HepG2 (cell line): ENCODE data around the gene PTPRQ. TPM values are rescaled to one million over a fixed set of nuclear protein-coding genes. Genes with fewer than 3 reads are reported as not detected.

ENCODE experiments used
- ATAC-seq: fragments of 200-7000 bp; cut with Tn5 transposase; 3 replicates; pipeline ENCODE4 v1.9.1; 2020; ENCODE audit warnings: mild to moderate bottlenecking, moderate library complexity
- BruUV-seq: library from RNA; stranded (reverse); fragments of 400-500 nt; replicated peaks from 2 replicates; lab custom pipeline; 2021; lab: Mats Ljungman, UMichigan
- CTCF ChIA-PET: fragments of 300-600 bp; formaldehyde crosslinking; extraction: SDS; loops from one replicate; lab custom pipeline; 2021; ENCODE audit warnings: low total read pairs, inconsistent platforms, low intra/inter-chr PET ratio; lab: Yijun Ruan, JAX
- POLR2A ChIA-PET: fragments of 350-600 bp; sonication (Branson Sonifier 250); formaldehyde crosslinking; loops from one replicate; lab custom pipeline; 2020; ENCODE audit warnings: antibody characterized with exemption, inconsistent platforms; lab: Yijun Ruan, JAX
- DNase-seq: peaks from one replicate; pipeline ENCODE4 v3.0.0-alpha.2; 2015; ENCODE audit warnings: low spot score
- FAIRE-seq: peaks from 3 replicates; lab custom pipeline; 2011; peaks lifted over from hg19 to GRCh38; lab: Jason Lieb, UNC
- H2AFZ ChIP-seq: one replicate; pipeline ENCODE4 v1.6.1; 2011; ENCODE audit warnings: low read length, inconsistent platforms
- H3K27ac ChIP-seq: fragments of 300-600 bp; 3 replicates; pipeline ENCODE4 v1.8.0; 2011; ENCODE audit warnings: mixed run types, mild to moderate bottlenecking, mixed read lengths, low read length, inconsistent platforms; ENCODE audit not compliant: insufficient read depth; ENCODE audit errors: extremely low read length
- H3K27me3 ChIP-seq, 2 experiments: fragments of 200-600 bp in 1 of 2; 2 replicates in 1 of 2; 3 replicates in 1 of 2; pipeline versions ENCODE4 v1.6.0 to v1.8.0; 2011; ENCODE audit warnings: low read length in 2 of 2, mild to moderate bottlenecking in 2 of 2, moderate library complexity in 2 of 2, inconsistent platforms in 1 of 2; ENCODE audit not compliant: insufficient read depth in 2 of 2, control insufficient read depth in 1 of 2
- H3K36me3 ChIP-seq, 2 experiments: fragments of 200-600 bp in 1 of 2; replicated peaks in 1 of 2; 2 replicates in 1 of 2; 3 replicates in 1 of 2; pipeline versions ENCODE4 v1.5.1 to v1.8.0; 2011; ENCODE audit warnings: low read length in 2 of 2, inconsistent platforms in 1 of 2; ENCODE audit not compliant: insufficient read depth in 2 of 2, control insufficient read depth in 1 of 2
- H3K4me1 ChIP-seq: 2 replicates; pipeline ENCODE4 v1.5.1; 2012; ENCODE audit warnings: low read length, inconsistent platforms; ENCODE audit not compliant: insufficient read depth
- H3K4me2 ChIP-seq: 2 replicates; pipeline ENCODE4 v1.6.0; 2011; ENCODE audit warnings: low read depth, low read length, inconsistent platforms
- H3K4me3 ChIP-seq, 3 experiments: fragments of 200-600 bp in 1 of 3; sonication (generic), shearing (Covaris generic) in 1 of 3; replicated peaks in 1 of 3; 2 replicates each; pipeline ENCODE4 v1.5.1; 2011 to 2016; ENCODE audit warnings: low read length in 3 of 3, inconsistent platforms in 2 of 3, low read depth in 2 of 3, mild to moderate bottlenecking in 2 of 3, control low read depth in 1 of 3, mixed read lengths in 1 of 3; ENCODE audit not compliant: insufficient read depth in 1 of 3
- H3K79me2 ChIP-seq: one replicate; pipeline ENCODE4 v1.6.1; 2011; ENCODE audit warnings: low read length, inconsistent platforms; ENCODE audit not compliant: insufficient read depth
- H3K9ac ChIP-seq: 2 replicates; pipeline ENCODE4 v1.6.0; 2011; ENCODE audit warnings: mild to moderate bottlenecking, low read depth, low read length, inconsistent platforms; ENCODE audit not compliant: insufficient read depth
- H3K9me3 ChIP-seq: 2 replicates; pipeline ENCODE4 v1.5.1; 2012; ENCODE audit warnings: mild to moderate bottlenecking, low read length
- H4K20me1 ChIP-seq: 2 replicates; pipeline ENCODE4 v1.6.0; 2011; ENCODE audit warnings: inconsistent platforms, mild to moderate bottlenecking, low read length, moderate library complexity; ENCODE audit not compliant: insufficient read depth
- ELF3 ChIP-seq: IDR thresholded peaks from 2 replicates; pipeline ENCODE4 v1.6.1; 2016; ENCODE audit warnings: missing genetic modification reagents, missing compliant biosample characterization
- HMGXB4 ChIP-seq, 2 experiments: sonication (generic) in 1 of 2; formaldehyde crosslinking in 1 of 2; IDR thresholded peaks; 2 replicates each; pipeline versions ENCODE4 v1.4.0 to v1.6.1; 2018 to 2020; ENCODE audit warnings: missing genetic modification reagents in 2 of 2, borderline replicate concordance in 1 of 2, low read depth in 1 of 2, mild to moderate bottlenecking in 1 of 2, missing biosample characterization in 1 of 2
- NCOA2 ChIP-seq: sonication (generic); formaldehyde crosslinking; IDR thresholded peaks from 2 replicates; pipeline ENCODE4 v1.8.0; 2022; ENCODE audit warnings: inconsistent platforms
- TP53 ChIP-seq: sonication (generic); formaldehyde crosslinking; conservative IDR thresholded peaks from 2 replicates; pipeline ENCODE4 v1.4.0; 2020; ENCODE audit warnings: missing genetic modification reagents
- ZNF652 ChIP-seq: IDR thresholded peaks from 2 replicates; pipeline ENCODE4 v1.6.1; 2016; ENCODE audit warnings: low read depth, borderline replicate concordance
- ZNF740 ChIP-seq: sonication (generic); formaldehyde crosslinking; IDR thresholded peaks from 2 replicates; pipeline ENCODE4 v1.4.0; 2020; ENCODE audit warnings: missing genetic modification reagents
- WGBS: methylation state at CpG from one replicate; pipeline ENCODE4 v1.1.6; 2017; ENCODE audit warnings: low lambda C conversion rate; 5-methylcytosine and 5-hydroxymethylcytosine counted together
- in situ Hi-C: cut with HindIII; loops from 2 replicates; pipeline ENCODE4 v1.10.0; 2017; ENCODE audit warnings: low pct_unique_long_range_greater_than_20kb; ENCODE audit not compliant: extremely low pct_ligation_motif_present
- intact Hi-C: fragments of 100-400 bp; cut with micrococcal nuclease; formaldehyde crosslinking; loops from one replicate; pipeline ENCODE4 v1.10.0; 2022; ENCODE audit not compliant: unreplicated experiment
- polyA plus RNA-seq, 8 experiments: library from polyadenylated mRNA; depleted of rRNA in 3 of 8; stranded (reverse) in 7 of 8; unstranded in 1 of 8; fragments of >200 nt; fragmentation: Illumina TruSeq in 4 of 8; extraction: Trizol in 4 of 8; gene quantifications; 2 replicates each; pipeline versions ENCODE4 v1.2.1 to v1.2.3, GENCODE V29; 2011 to 2016; ENCODE audit warnings: low read depth in 4 of 8, missing spikeins in 1 of 8, mixed read lengths in 1 of 8; ENCODE audit not compliant: insufficient read depth in 1 of 8
- total RNA-seq, 5 experiments: library from RNA; depleted of rRNA; stranded (reverse); fragments of >200 nt; fragmentation: Illumina TruSeq; extraction: Trizol; gene quantifications; 2 replicates each; pipeline ENCODE4 v1.2.3, GENCODE V29; 2016; ENCODE audit warnings: low read depth in 1 of 5
- TF ChIP-seq, protein P1 (sequence below): IDR thresholded peaks from 2 replicates; pipeline ENCODE4 v1.6.1; 2012; ENCODE audit warnings: inconsistent platforms
- TF ChIP-seq, protein P2 (sequence below): sonication (generic); formaldehyde crosslinking; IDR thresholded peaks from 2 replicates; pipeline ENCODE4 v1.5.0; 2020; ENCODE audit warnings: mild to moderate bottlenecking, missing genetic modification reagents, moderate library complexity

The PTPRQ gene
- total and polyA plus RNA-seq, 2 of the 13 experiments (the other 11 are each of a cell fraction or from before 2014, with no cell fraction given) = not detected

DNA sequence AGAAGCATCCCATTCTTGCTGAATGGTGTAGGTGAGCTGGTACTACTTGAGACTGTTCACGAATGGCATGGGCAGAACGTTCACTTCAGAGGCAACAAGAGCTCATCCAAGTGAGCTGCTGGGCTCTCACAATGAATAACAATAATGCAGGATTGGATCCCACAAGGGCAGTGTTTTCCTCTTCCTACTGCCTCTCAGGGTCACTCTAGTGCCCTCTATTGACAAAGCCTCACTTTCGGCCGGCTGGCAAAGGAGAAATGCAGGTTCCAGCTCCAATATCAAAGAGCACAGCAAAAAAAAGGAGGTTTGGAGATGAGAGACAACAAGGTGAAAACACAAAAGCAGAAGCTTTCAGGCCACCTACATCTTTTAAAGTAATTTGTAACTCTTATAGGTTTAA, 188.8 kb downstream of the PTPRQ start:
- ATAC-seq (peak; percentile 75), FAIRE-seq (no peak), DNase-seq (peak; percentile 23)
- POLR2A ChIA-PET = no interaction called here
- Histone ChIP-seq H4K20me1 (no peaks in the 10 kb centered on the region), H3K4me2 (no peak overlapping the region), H3K4me3 (no peak overlapping the region), H3K9me3 (no peaks in the 10 kb centered on the region), H3K79me2 (no peaks in the 10 kb centered on the region), H3K27ac (no peak overlapping the region), H3K27me3 (no peaks in the 10 kb centered on the region), H2AFZ (no peak overlapping the region), H3K36me3 (no peaks in the 10 kb centered on the region), H3K9ac (no peak overlapping the region), H3K4me1 (no peaks in the 10 kb centered on the region)
- in situ Hi-C loops (no loop called here), intact Hi-C loops (loop anchor here (1.0 to 10.0 kb wide), 2 partner anchors 19 to 132 kb away; no protein-coding TSS in a partner anchor)
- TF ChIP-seq HMGXB4 (CRISPR knock-in tag; IDR thresholded peaks at IDR 0.05; ENCODE audit: borderline replicate concordance in 1 of 2, low read depth in 1 of 2) (no peak), ZNF740 (CRISPR knock-in tag) (no peak), TP53 (no peak), ZNF652 (CRISPR knock-in tag) (no peak), NCOA2 (CRISPR knock-in tag) (no peak), ELF3 (CRISPR knock-in tag) (no peak)
- TF ChIP-seq, protein P1, sequence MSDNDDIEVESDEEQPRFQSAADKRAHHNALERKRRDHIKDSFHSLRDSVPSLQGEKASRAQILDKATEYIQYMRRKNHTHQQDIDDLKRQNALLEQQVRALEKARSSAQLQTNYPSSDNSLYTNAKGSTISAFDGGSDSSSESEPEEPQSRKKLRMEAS = no peak
- TF ChIP-seq, protein P2, sequence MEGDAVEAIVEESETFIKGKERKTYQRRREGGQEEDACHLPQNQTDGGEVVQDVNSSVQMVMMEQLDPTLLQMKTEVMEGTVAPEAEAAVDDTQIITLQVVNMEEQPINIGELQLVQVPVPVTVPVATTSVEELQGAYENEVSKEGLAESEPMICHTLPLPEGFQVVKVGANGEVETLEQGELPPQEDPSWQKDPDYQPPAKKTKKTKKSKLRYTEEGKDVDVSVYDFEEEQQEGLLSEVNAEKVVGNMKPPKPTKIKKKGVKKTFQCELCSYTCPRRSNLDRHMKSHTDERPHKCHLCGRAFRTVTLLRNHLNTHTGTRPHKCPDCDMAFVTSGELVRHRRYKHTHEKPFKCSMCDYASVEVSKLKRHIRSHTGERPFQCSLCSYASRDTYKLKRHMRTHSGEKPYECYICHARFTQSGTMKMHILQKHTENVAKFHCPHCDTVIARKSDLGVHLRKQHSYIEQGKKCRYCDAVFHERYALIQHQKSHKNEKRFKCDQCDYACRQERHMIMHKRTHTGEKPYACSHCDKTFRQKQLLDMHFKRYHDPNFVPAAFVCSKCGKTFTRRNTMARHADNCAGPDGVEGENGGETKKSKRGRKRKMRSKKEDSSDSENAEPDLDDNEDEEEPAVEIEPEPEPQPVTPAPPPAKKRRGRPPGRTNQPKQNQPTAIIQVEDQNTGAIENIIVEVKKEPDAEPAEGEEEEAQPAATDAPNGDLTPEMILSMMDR (CRISPR knock-in tag) = peak; percentile 53
- CTCF ChIA-PET = no interaction called here
- WGBS = 7% methylated on average over 4 of the region's 4 CpGs
- BruUV-seq = no TSS peak
